Loucy (cell line): ENCODE results near the gene RLF.

Experiments
- H2AFZ ChIP-seq: fragments of 200-600 bp; sonication (generic); 2 replicates; pipeline ENCODE4 v1.6.0; 2016; ENCODE audit warnings: antibody characterized with exemption, mild to moderate bottlenecking, low read length, moderate library complexity
- H3F3A ChIP-seq: fragments of 200-600 bp; 2 replicates; pipeline ENCODE4 v1.6.0; 2016; ENCODE audit warnings: antibody characterized with exemption, low read depth, mild to moderate bottlenecking
- H3K27me3 ChIP-seq: fragments of 200-600 bp; sonication (generic); 2 replicates; pipeline ENCODE4 v1.6.1; 2014; ENCODE audit warnings: low read length, mild to moderate bottlenecking; ENCODE audit not compliant: insufficient read depth, poor library complexity, severe bottlenecking
- H3K36me3 ChIP-seq: fragments of 200-600 bp; sonication (generic); 2 replicates; pipeline ENCODE4 v1.6.1; 2016; ENCODE audit warnings: low read length; ENCODE audit not compliant: insufficient read depth
- H3K4me1 ChIP-seq: fragments of 200-600 bp; sonication (generic); 2 replicates; pipeline ENCODE4 v1.5.1; 2014; ENCODE audit warnings: low read length, mild to moderate bottlenecking; ENCODE audit not compliant: insufficient read depth, poor library complexity, severe bottlenecking
- H3K4me2 ChIP-seq: fragments of 200-600 bp; sonication (generic); 2 replicates; pipeline ENCODE4 v1.6.0; 2014; ENCODE audit warnings: antibody characterized with exemption, low read length, low read depth, mild to moderate bottlenecking; ENCODE audit not compliant: poor library complexity, severe bottlenecking
- H3K4me3 ChIP-seq: fragments of 200-600 bp; sonication (generic); 2 replicates; pipeline ENCODE4 v1.5.1; 2014; ENCODE audit warnings: low read length, mild to moderate bottlenecking, mixed read lengths; ENCODE audit not compliant: poor library complexity, severe bottlenecking
- H3K79me2 ChIP-seq: fragments of 200-600 bp; sonication (generic); 2 replicates; pipeline ENCODE4 v1.6.1; 2014; ENCODE audit warnings: low read length; ENCODE audit not compliant: insufficient read depth
- H3K9ac ChIP-seq: fragments of 200-600 bp; sonication (generic); 2 replicates; pipeline ENCODE4 v1.6.0; 2014; ENCODE audit warnings: mild to moderate bottlenecking, low read depth, low read length, moderate library complexity; ENCODE audit not compliant: poor library complexity, severe bottlenecking
- H3K9me2 ChIP-seq: fragments of 200-600 bp; sonication (generic); replicated peaks from 2 replicates; pipeline ENCODE4 v1.6.1; 2016; ENCODE audit warnings: low read depth, low read length, mixed read lengths
- H3K9me3 ChIP-seq: fragments of 200-600 bp; sonication (generic); 2 replicates; pipeline ENCODE4 v1.6.1; 2014; ENCODE audit warnings: mild to moderate bottlenecking, antibody characterized with exemption, low read length, low read depth; ENCODE audit not compliant: insufficient read depth
- H4K20me1 ChIP-seq: fragments of 200-600 bp; sonication (generic); 2 replicates; pipeline ENCODE4 v1.6.0; 2014; ENCODE audit warnings: antibody characterized with exemption, low read length, mild to moderate bottlenecking; ENCODE audit not compliant: insufficient read depth, poor library complexity, severe bottlenecking
- CTCF ChIP-seq: fragments of 200-600 bp; sonication (generic); conservative IDR thresholded peaks from 2 replicates; pipeline ENCODE4 v1.5.1; 2014; ENCODE audit warnings: mild to moderate bottlenecking, antibody characterized with exemption, low read length
- EZH2phosphoT487 ChIP-seq: fragments of 200-600 bp; IDR thresholded peaks from 2 replicates; pipeline ENCODE4 v1.6.1; 2018; ENCODE audit warnings: antibody characterized with exemption, mild to moderate bottlenecking, moderate library complexity, borderline replicate concordance

The RLF gene

GRCh38 chr1:40140211-40140973 lies 20.8 kb upstream of the RLF start:
- Histone ChIP-seq H4K20me1 (no peaks in the 10 kb centered on the region), H3K79me2 (no peaks in the 10 kb centered on the region), H3K9me3 (no peaks in the 10 kb centered on the region), H3K36me3 (no peaks in the 10 kb centered on the region), H3K4me3 (no peak overlapping the region), H3K27me3 (no peaks in the 10 kb centered on the region), H3K9me2 (no peaks in the 10 kb centered on the region), H3K4me2 (no peak overlapping the region), H3K9ac (no peak overlapping the region), H2AFZ (peak overlapping the region; percentile 66), H3F3A (no peaks in the 10 kb centered on the region), H3K4me1 (peaks cover 13% of the 10 kb centered on the region)
- no peak for TF ChIP-seq CTCF
- no peak for TF ChIP-seq EZH2phosphoT487

GRCh38 chr1:40141878-40142535 lies 19.2 kb upstream of the RLF start:
- no peak overlapping the region for H3K9ac ChIP-seq
- H4K20me1 ChIP-seq = no peaks in the 10 kb centered on the region
- H3K27me3 ChIP-seq = no peaks in the 10 kb centered on the region
- no peak overlapping the region for H3K4me2 ChIP-seq
- H3K79me2 ChIP-seq = no peaks in the 10 kb centered on the region
- no peaks in the 10 kb centered on the region for H3K36me3 ChIP-seq
- H3K4me3 ChIP-seq = no peak overlapping the region
- H3K4me1 ChIP-seq = peaks cover 13% of the 10 kb centered on the region
- no peak overlapping the region for H2AFZ ChIP-seq
- H3K9me2 ChIP-seq = no peaks in the 10 kb centered on the region
- H3F3A ChIP-seq = no peaks in the 10 kb centered on the region
- TF ChIP-seq EZH2phosphoT487 (no peak), CTCF (no peak)
- no peaks in the 10 kb centered on the region for H3K9me3 ChIP-seq

- H4K20me1 ChIP-seq = no peaks in the 10 kb centered on the region
- H3K4me3 ChIP-seq = no peak overlapping the region
- H3K4me2 ChIP-seq = peak overlapping the region; percentile 32
- peak overlapping the region; percentile 66; the same call in 1 of the 2 replicates for H2AFZ ChIP-seq
- H3F3A ChIP-seq = no peaks in the 10 kb centered on the region
- H3K79me2 ChIP-seq = no peaks in the 10 kb centered on the region
- H3K4me1 ChIP-seq = peaks cover 8% of the 10 kb centered on the region
- H3K9ac ChIP-seq = no peak overlapping the region
- H3K36me3 ChIP-seq = no peaks in the 10 kb centered on the region
- H3K9me3 ChIP-seq = no peaks in the 10 kb centered on the region
- TF ChIP-seq EZH2phosphoT487 (no peak), CTCF (peak; percentile 86)
- H3K27me3 ChIP-seq = no peaks in the 10 kb centered on the region
- no peaks in the 10 kb centered on the region for H3K9me2 ChIP-seq
These were observed 17.2 kb upstream of the RLF start for GRCh38 chr1:40143891-40144575.
